Astrocyte of the cerebellum (primary cell): ENCODE results near the gene FBXL7.
A peak's percentile ranks its signal among the peaks of the same experiment; 100 is the strongest.

ENCODE experiments used
- DNase-seq: peaks from one replicate; pipeline ENCODE4 v3.0.0-alpha.2; 2011; ENCODE audit warnings: low read depth
- H3K4me3 ChIP-seq: 2 replicates; pipeline ENCODE4 v1.5.1; 2011; ENCODE audit warnings: mild to moderate bottlenecking, low read depth, low read length, moderate library complexity
- in situ Hi-C: cut with HindIII; loops from 2 replicates; pipeline ENCODE4 v1.10.0; 2017; ENCODE audit warnings: low sequenced_read_pairs
- TF ChIP-seq, protein P1 (sequence below): IDR thresholded peaks from 2 replicates; pipeline ENCODE4 v1.5.1; 2012; ENCODE audit warnings: low read length, low read depth, moderate library complexity, mild to moderate bottlenecking; ENCODE audit errors: missing control alignments

Gene FBXL7

GRCh38 chr5:15463231-15463980 is 36.6 kb upstream of the FBXL7 start:
- in situ Hi-C loops: loop anchor here (25.0 kb wide), 1 partner anchor 524 kb away; no protein-coding TSS in a partner anchor
- TF ChIP-seq, protein P1, sequence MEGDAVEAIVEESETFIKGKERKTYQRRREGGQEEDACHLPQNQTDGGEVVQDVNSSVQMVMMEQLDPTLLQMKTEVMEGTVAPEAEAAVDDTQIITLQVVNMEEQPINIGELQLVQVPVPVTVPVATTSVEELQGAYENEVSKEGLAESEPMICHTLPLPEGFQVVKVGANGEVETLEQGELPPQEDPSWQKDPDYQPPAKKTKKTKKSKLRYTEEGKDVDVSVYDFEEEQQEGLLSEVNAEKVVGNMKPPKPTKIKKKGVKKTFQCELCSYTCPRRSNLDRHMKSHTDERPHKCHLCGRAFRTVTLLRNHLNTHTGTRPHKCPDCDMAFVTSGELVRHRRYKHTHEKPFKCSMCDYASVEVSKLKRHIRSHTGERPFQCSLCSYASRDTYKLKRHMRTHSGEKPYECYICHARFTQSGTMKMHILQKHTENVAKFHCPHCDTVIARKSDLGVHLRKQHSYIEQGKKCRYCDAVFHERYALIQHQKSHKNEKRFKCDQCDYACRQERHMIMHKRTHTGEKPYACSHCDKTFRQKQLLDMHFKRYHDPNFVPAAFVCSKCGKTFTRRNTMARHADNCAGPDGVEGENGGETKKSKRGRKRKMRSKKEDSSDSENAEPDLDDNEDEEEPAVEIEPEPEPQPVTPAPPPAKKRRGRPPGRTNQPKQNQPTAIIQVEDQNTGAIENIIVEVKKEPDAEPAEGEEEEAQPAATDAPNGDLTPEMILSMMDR: peak; percentile 51
- peak; percentile 6 for DNase-seq
- H3K4me3 ChIP-seq: no peak overlapping the region

- in situ Hi-C loops: loop anchor here (25.0 kb wide), 1 partner anchor 515 kb away; no protein-coding TSS in a partner anchor
- TF ChIP-seq, protein P1: no peak
- DNase-seq: no peak
- no peak overlapping the region for H3K4me3 ChIP-seq
Measured at GRCh38 chr5:15472116-15472515, 27.9 kb upstream of the FBXL7 start.

GRCh38 chr5:15474143-15474719 is 25.7 kb upstream of the FBXL7 start:
- in situ Hi-C loops: loop anchor here (25.0 kb wide), 1 partner anchor 513 kb away; no protein-coding TSS in a partner anchor
- DNase-seq: no peak
- no peak overlapping the region for H3K4me3 ChIP-seq
- TF ChIP-seq, protein P1: no peak

DNA sequence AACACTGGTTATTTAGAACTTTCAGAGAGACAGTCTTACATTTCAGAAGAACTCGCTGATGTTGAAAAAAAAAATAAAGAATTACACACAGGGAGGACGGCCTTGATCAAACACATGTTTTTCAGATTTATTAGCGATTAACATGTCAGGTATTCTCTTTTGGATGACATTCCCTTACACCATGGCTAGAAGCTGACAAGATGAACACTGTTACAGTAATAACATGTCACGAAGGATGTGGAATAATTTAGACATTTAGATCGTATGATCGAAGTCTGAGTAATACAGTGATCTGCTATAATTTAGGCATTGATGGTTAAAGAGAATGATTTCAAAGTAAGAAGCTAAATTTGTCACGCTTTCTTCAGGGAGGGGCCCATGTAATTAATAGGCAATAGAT is 24.6 kb upstream of the FBXL7 start:
- in situ Hi-C loops: no loop called here
- no peak for DNase-seq
- TF ChIP-seq, protein P1: no peak
- no peak overlapping the region for H3K4me3 ChIP-seq

GRCh38 chr5:15476977-15477376 is 23.0 kb upstream of the FBXL7 start:
- in situ Hi-C loops: no loop called here
- H3K4me3 ChIP-seq: no peak overlapping the region
- no peak for DNase-seq
- TF ChIP-seq, protein P1: no peak

GRCh38 chr5:15480436-15480835 is 19.5 kb upstream of the FBXL7 start:
- in situ Hi-C loops: no loop called here
- TF ChIP-seq, protein P1: no peak
- DNase-seq: no peak
- no peak overlapping the region for H3K4me3 ChIP-seq
